ENCODE results near the gene PLPP2.

PLPP2 gene

GRCh38 chr19:313988-314815 is 23.0 kb upstream of the PLPP2 start:
- Histone ChIP-seq H3K9ac (ENCODE audit: low read length) (no peak overlapping the region), H3K36me3 (replicated peaks; ENCODE audit: insufficient read depth, low read length) (no peaks in the 10 kb centered on the region), H3K27me3 (replicated peaks; ENCODE audit: insufficient read depth, low read length) (peaks cover 62% of the 10 kb centered on the region), H3K9me3 (replicated peaks; ENCODE audit: insufficient read depth, low read length) (no peaks in the 10 kb centered on the region), H3F3A (ENCODE audit: insufficient read depth, low read length) (no peaks in the 10 kb centered on the region), H3K4me3 (ENCODE audit: low read length) (no peak overlapping the region), H3K4me1 (ENCODE audit: low read length) (no peaks in the 10 kb centered on the region), H3K79me2 (ENCODE audit: low read length) (no peaks in the 10 kb centered on the region), H4K20me1 (ENCODE audit: insufficient read depth, low read length) (no peaks in the 10 kb centered on the region), H3K9me2 (replicated peaks; ENCODE audit: insufficient read depth, low read length) (no peaks in the 10 kb centered on the region), H3K4me2 (ENCODE audit: low read depth, low read length) (no peak overlapping the region), H2AFZ (ENCODE audit: low read length) (no peak overlapping the region), H3K27ac (ENCODE audit: low read length) (no peak overlapping the region)
- no peak for TF ChIP-seq CTCF (IDR thresholded peaks at IDR 0.05; ENCODE audit: low read length)
- TF ChIP-seq EZH2phosphoT487 (IDR thresholded peaks at IDR 0.05; ENCODE audit: low read length) = no peak
- TF ChIP-seq EZH2 (optimal IDR thresholded peaks at IDR 0.05; ENCODE audit: low read depth, low read length) = no peak
- DNase-seq = no peak

GRCh38 chr19:313169-313987 is 22.2 kb upstream of the PLPP2 start:
- no peaks in the 10 kb centered on the region for H3K4me1 ChIP-seq (ENCODE audit: low read length)
- H3K79me2 ChIP-seq (ENCODE audit: low read length) = no peaks in the 10 kb centered on the region
- H3K4me3 ChIP-seq (ENCODE audit: low read length) = no peak overlapping the region
- no peaks in the 10 kb centered on the region for H3K36me3 ChIP-seq (replicated peaks; ENCODE audit: insufficient read depth, low read length)
- no peak for DNase-seq
- H3K9me2 ChIP-seq (replicated peaks; ENCODE audit: insufficient read depth, low read length) = no peaks in the 10 kb centered on the region
- H2AFZ ChIP-seq (ENCODE audit: low read length) = no peak overlapping the region
- H3F3A ChIP-seq (ENCODE audit: insufficient read depth, low read length) = no peaks in the 10 kb centered on the region
- no peak overlapping the region for H3K9ac ChIP-seq (ENCODE audit: low read length)
- no peak overlapping the region for H3K27ac ChIP-seq (ENCODE audit: low read length)
- H3K4me2 ChIP-seq (ENCODE audit: low read depth, low read length) = no peak overlapping the region
- TF ChIP-seq EZH2phosphoT487 (IDR thresholded peaks at IDR 0.05; ENCODE audit: low read length) = no peak
- no peak for TF ChIP-seq CTCF (IDR thresholded peaks at IDR 0.05; ENCODE audit: low read length)
- no peak for TF ChIP-seq EZH2 (optimal IDR thresholded peaks at IDR 0.05; ENCODE audit: low read depth, low read length)
- H3K27me3 ChIP-seq (replicated peaks; ENCODE audit: insufficient read depth, low read length) = peaks cover 59% of the 10 kb centered on the region
- no peaks in the 10 kb centered on the region for H3K9me3 ChIP-seq (replicated peaks; ENCODE audit: insufficient read depth, low read length)
- H4K20me1 ChIP-seq (ENCODE audit: insufficient read depth, low read length) = no peaks in the 10 kb centered on the region

DNA sequence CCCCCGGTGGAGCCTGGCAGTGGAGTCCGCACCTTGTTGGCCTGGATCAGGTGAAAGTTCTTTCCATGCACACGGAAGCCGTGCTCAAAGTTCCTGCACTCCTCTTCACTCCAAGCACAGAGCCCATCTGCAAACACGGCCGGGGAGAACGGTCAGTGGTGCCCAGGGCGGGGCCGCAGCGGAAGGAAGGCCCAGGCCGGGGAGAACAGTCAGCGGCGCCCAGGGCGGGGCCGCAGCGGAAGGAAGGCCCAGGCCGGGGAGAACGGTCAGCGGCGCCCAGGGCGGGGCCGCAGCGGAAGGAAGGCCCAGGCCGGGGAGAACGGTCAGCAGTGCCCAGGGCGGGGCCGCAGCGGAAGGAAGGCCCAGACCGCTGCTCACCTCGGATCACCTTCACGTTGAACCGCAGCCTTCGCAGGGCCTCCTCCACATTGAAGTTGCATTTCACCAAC is 20.6 kb upstream of the PLPP2 start:
- Histone ChIP-seq H3K4me3 (ENCODE audit: low read length) (no peak overlapping the region), H3K36me3 (replicated peaks; ENCODE audit: insufficient read depth, low read length) (no peaks in the 10 kb centered on the region), H3K27ac (ENCODE audit: low read length) (no peak overlapping the region), H3K9ac (ENCODE audit: low read length) (no peak overlapping the region), H3K9me3 (replicated peaks; ENCODE audit: insufficient read depth, low read length) (no peaks in the 10 kb centered on the region), H3K4me2 (ENCODE audit: low read depth, low read length) (no peak overlapping the region), H3K4me1 (ENCODE audit: low read length) (no peaks in the 10 kb centered on the region), H3K27me3 (replicated peaks; ENCODE audit: insufficient read depth, low read length) (peaks cover 62% of the 10 kb centered on the region), H3K9me2 (replicated peaks; ENCODE audit: insufficient read depth, low read length) (no peaks in the 10 kb centered on the region), H3F3A (ENCODE audit: insufficient read depth, low read length) (no peaks in the 10 kb centered on the region), H3K79me2 (ENCODE audit: low read length) (no peaks in the 10 kb centered on the region), H2AFZ (ENCODE audit: low read length) (no peak overlapping the region), H4K20me1 (ENCODE audit: insufficient read depth, low read length) (no peaks in the 10 kb centered on the region)
- DNase-seq = no peak
- TF ChIP-seq EZH2 (optimal IDR thresholded peaks at IDR 0.05; ENCODE audit: low read depth, low read length) (no peak), EZH2phosphoT487 (IDR thresholded peaks at IDR 0.05; ENCODE audit: low read length) (no peak), CTCF (IDR thresholded peaks at IDR 0.05; ENCODE audit: low read length) (no peak)
